ENCODE results near the gene OR10AG1. TPM values are rescaled to one million over a fixed set of nuclear protein-coding genes. Genes with fewer than 3 reads are reported as not detected.

Gene OR10AG1, protein sequence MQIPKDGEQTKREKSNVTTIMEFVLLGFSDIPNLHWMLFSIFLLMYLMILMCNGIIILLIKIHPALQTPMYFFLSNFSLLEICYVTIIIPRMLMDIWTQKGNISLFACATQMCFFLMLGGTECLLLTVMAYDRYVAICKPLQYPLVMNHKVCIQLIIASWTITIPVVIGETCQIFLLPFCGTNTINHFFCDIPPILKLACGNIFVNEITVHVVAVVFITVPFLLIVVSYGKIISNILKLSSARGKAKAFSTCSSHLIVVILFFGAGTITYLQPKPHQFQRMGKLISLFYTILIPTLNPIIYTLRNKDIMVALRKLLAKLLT
- total RNA-seq: not detected in 2 replicates

GRCh38 chr11:55969845-55970244 is at the start of gene OR10AG1:
Gene OR10AG1, minus strand, starts transcription at chr11:55969945. Its CDS starts 38 bp downstream, at chr11:55969907.

GRCh38 chr11:55994525-55994924 is 24.8 kb upstream of the OR10AG1 start, which contains the start of gene OR5F1:
Gene OR5F1, minus strand, starts transcription at chr11:55994625. Its CDS starts 0 bp downstream, at chr11:55994625.

DNA sequence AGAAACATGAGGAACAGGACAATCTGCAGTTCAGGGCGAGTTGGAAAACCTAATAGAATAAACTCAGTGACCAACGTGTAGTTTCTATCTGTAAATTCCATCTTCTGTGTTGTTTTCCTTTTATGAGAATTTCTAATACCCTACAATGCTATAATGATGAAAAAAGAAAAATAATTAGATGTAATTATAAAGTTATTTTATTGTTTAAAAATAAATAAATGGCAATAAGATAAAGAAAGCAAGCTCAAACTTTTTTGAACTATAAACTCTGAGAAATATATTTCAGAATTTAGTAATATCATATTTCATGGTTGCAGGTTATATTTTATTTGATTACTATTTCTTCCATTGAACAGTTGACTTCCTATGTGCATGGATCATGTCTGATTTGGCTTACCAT is 33.4 kb downstream of the OR10AG1 start, which contains the start of gene OR5I1:
TSS of gene OR5I1 (minus strand) at position 101 of the 400 bp plus-strand sequence. CDS start at position 101, 0 bp downstream.

Other genes with a start within 250 kb of the OR10AG1 start
- not detected in 2 replicates for gene OR5D13, start 196.5 kb downstream of the OR10AG1 start, total RNA-seq
- not detected in 2 replicates for gene OR5D14, start 174.4 kb downstream of the OR10AG1 start, total RNA-seq
- gene OR5L1, start 158.6 kb downstream of the OR10AG1 start, total RNA-seq: not detected in 2 replicates
- gene OR5D18, start 150.3 kb downstream of the OR10AG1 start, total RNA-seq: not detected in 2 replicates
- not detected in 2 replicates for gene OR5L2, start 142.7 kb downstream of the OR10AG1 start, total RNA-seq
- not detected in 2 replicates for gene OR5D16, start 131.2 kb downstream of the OR10AG1 start, total RNA-seq
- not detected in 2 replicates for gene TRIM51, start 86.6 kb downstream of the OR10AG1 start, total RNA-seq
- not detected in 2 replicates for gene OR5W2, start 55.4 kb downstream of the OR10AG1 start, total RNA-seq
- gene OR5I1, start 33.5 kb downstream of the OR10AG1 start, total RNA-seq: not detected in 2 replicates
- gene OR5F1, start 24.7 kb upstream of the OR10AG1 start, total RNA-seq: not detected in 2 replicates
- not detected in 2 replicates for gene OR5AS1, start 57.7 kb upstream of the OR10AG1 start, total RNA-seq
- gene OR8I2, start 123.4 kb upstream of the OR10AG1 start, total RNA-seq: not detected in 2 replicates
- not detected in 2 replicates for gene OR8H2, start 133.7 kb upstream of the OR10AG1 start, total RNA-seq
- gene OR8H3, start 152.4 kb upstream of the OR10AG1 start, total RNA-seq: not detected in 2 replicates
- gene OR8J3, start 170.3 kb upstream of the OR10AG1 start, total RNA-seq: not detected in 2 replicates
- gene OR8K5, start 190.4 kb upstream of the OR10AG1 start, total RNA-seq: not detected in 2 replicates
- not detected in 2 replicates for gene OR5J2, start 206.7 kb upstream of the OR10AG1 start, total RNA-seq